Heart left ventricle (tissue), 16 donors: Measurements from ENCODE around the gene JAKMIP3. TPM values are rescaled to one million over a fixed set of nuclear protein-coding genes. Genes with fewer than 3 reads are reported as not detected.

Experiments
- ATAC-seq, 4 donors: fragments of 200-7000 bp; cut with Tn5 transposase; one replicate each; pipeline ENCODE4 v1.9.1; 2020 to 2022; ENCODE audit warnings: moderate library complexity in 4 of 4, mild to moderate bottlenecking in 3 of 4, moderate number of reproducible peaks in 1 of 4
- DNase-seq, 5 donors: peaks; one replicate each; pipeline ENCODE4 v3.0.0-alpha.2; 2020
- H3K27ac ChIP-seq, 12 donors: fragments of 200-600 bp; sonication (generic) in 4 of 12; one replicate each; pipeline versions ENCODE4 v1.5.0 to v1.8.0; 2016 to 2022; ENCODE audit warnings: mild to moderate bottlenecking in 2 of 12
- H3K27me3 ChIP-seq, 9 donors: fragments of 200-600 bp; sonication (generic) in 2 of 9; one replicate each; pipeline versions ENCODE4 v1.5.1 to v1.8.0; 2016 to 2022; ENCODE audit warnings: mild to moderate bottlenecking in 3 of 9
- H3K36me3 ChIP-seq, 9 donors: fragments of 200-600 bp; sonication (generic) in 2 of 9; one replicate each; pipeline versions ENCODE4 v1.5.0 to v1.8.0; 2018 to 2022; ENCODE audit warnings: mild to moderate bottlenecking in 2 of 9
- H3K4me1 ChIP-seq, 12 donors: fragments of 200-600 bp; sonication (generic) in 4 of 12; one replicate each; pipeline versions ENCODE4 v1.5.0 to v1.8.0; 2016 to 2022; ENCODE audit warnings: mild to moderate bottlenecking in 3 of 12
- H3K4me3 ChIP-seq, 12 donors: fragments of 200-600 bp; sonication (generic) in 4 of 12; one replicate each; pipeline versions ENCODE4 v1.5.0 to v1.8.0; 2017 to 2022; ENCODE audit warnings: mild to moderate bottlenecking in 9 of 12, moderate library complexity in 4 of 12
- H3K9me3 ChIP-seq, 12 donors: fragments of 200-600 bp; sonication (generic) in 4 of 12; one replicate each; pipeline versions ENCODE4 v1.5.0 to v1.8.0; 2016 to 2022; ENCODE audit warnings: mild to moderate bottlenecking in 1 of 12
- CTCF ChIP-seq, 12 donors: fragments of 200-600 bp; sonication (generic) in 4 of 12; IDR thresholded peaks; one replicate each; pipeline versions ENCODE4 v1.5.0 to v1.8.0; 2018 to 2022; ENCODE audit warnings: antibody characterized with exemption in 12 of 12, mild to moderate bottlenecking in 5 of 12
- POLR2A ChIP-seq, 2 donors: fragments of 450-650 bp; IDR thresholded peaks; one replicate each; pipeline ENCODE4 v1.6.1; 2017; ENCODE audit warnings: antibody characterized with exemption in 2 of 2, mild to moderate bottlenecking in 2 of 2, moderate library complexity in 2 of 2
- WGBS, 4 donors: extraction: QIAGEN DNeasy Blood & Tissue Kit in 2 of 4; methylation state at CpG; one replicate each; pipeline versions ENCODE4 v1.1.5 to v1.1.7; 2013 to 2018; 5-methylcytosine and 5-hydroxymethylcytosine counted together
- intact Hi-C, 10 donors: fragments of 100-400 bp; cut with DNase I; formaldehyde crosslinking; loops; one replicate each; pipeline versions ENCODE4 v1.11.1 to v1.14.2; 2022
- polyA plus RNA-seq, 2 donors: library from polyadenylated mRNA; stranded (reverse); fragments of 200-250 nt; gene quantifications; one replicate each; pipeline ENCODE4 v1.2.3, GENCODE V29; 2013
- total RNA-seq, 9 donors: library from RNA; depleted of rRNA in 2 of 9; stranded (reverse); fragments of >200 nt in 2 of 9; fragmentation: NEBNext Ultra II Directional in 3 of 9; extraction: Animal tissue kit (Norgen Biotek cat#: 25700) in 3 of 9; gene quantifications; one replicate each; pipeline versions ENCODE4 v1.1.0 to v1.2.4, GENCODE V29; 2016 to 2023
- donor health status: ischemic (EF 13 %, LVEDD 7.1; RV severe dilation, severe dysfunction).
- donor health status: healthy with polysubstance abuse.
- donor health status: DM: no; HTN: yes; CAD: no.
- donor health status: DM: no; HTN: no; CAD: no.
- donor health status: ischemic (EF 25% LVEDD 6.9; RV normal size, moderate dysfunction).
- donor health status: ischemic (EF 25% LVEDD 5.7; RV mildly dilated, moderate dysfunction).
- donor health status: healthy.
- donor health status: DM: yes; HTN: yes; CAD: no.
- donor health status: ischemic (EF 35%, LVEDD 5.7; RV mildly dilated, moderate dysfunction).
- donor health status: nonischemic (EF 11% LVEDD 7.7; RV severe dilation, severe dysfunction).
- donor health status: DM: yes; HTN: yes; CAD: no.
- donor health status: PGD.
- donor health status: ischemic (EF 29% LVEDD 5.4; RV normal size, mild dysfunction).
- donor health status: nonischemic (EF 23%, LVEDD 6.1; RV moderate dilation, normal function).

Gene JAKMIP3
- total and polyA plus RNA-seq, 11 donors = 0.06 to 3.1 (median 1.3) TPM

GRCh38 chr10:132058111-132058745 is 7.5 kb upstream of the JAKMIP3 start:
- H3K27ac ChIP-seq = no peak overlapping the region
- WGBS, 4 donors = 77 to 86% (median 85%) methylated on average over 10 to 16 of the region's 16 CpGs
- no peak overlapping the region for H3K4me3 ChIP-seq
- no peaks in the 10 kb centered on the region for H3K36me3 ChIP-seq
- intact Hi-C loops = no loop called here
- peaks cover 0 to 3% (median 0%) of the 10 kb centered on the region in 12 donors for H3K9me3 ChIP-seq
- DNase-seq (peak in 1 of 5 donors; percentile 25), ATAC-seq (no peak)
- TF ChIP-seq POLR2A (IDR thresholded peaks at IDR 0.05) = no peak
- TF ChIP-seq CTCF (IDR thresholded peaks at IDR 0.05) = no peak
- peaks cover 0 to 3% (median 0%) of the 10 kb centered on the region in 9 donors for H3K27me3 ChIP-seq
- peaks cover 0 to 3% (median 0%) of the 10 kb centered on the region in 12 donors for H3K4me1 ChIP-seq

GRCh38 chr10:132058793-132059759 is 6.7 kb upstream of the JAKMIP3 start:
- H3K27ac ChIP-seq = no peak overlapping the region
- H3K27me3 ChIP-seq = peaks cover 0 to 3% (median 0%) of the 10 kb centered on the region in 9 donors
- H3K9me3 ChIP-seq = no peaks in the 10 kb centered on the region
- H3K4me3 ChIP-seq = no peak overlapping the region
- H3K4me1 ChIP-seq = peaks cover 0 to 9% (median 0%) of the 10 kb centered on the region in 12 donors
- intact Hi-C loops = no loop called here
- no peaks in the 10 kb centered on the region for H3K36me3 ChIP-seq
- TF ChIP-seq POLR2A (IDR thresholded peaks at IDR 0.05) (no peak), CTCF (IDR thresholded peaks at IDR 0.05) (no peak)
- peak in 1 of 5 donors; percentile 38 for DNase-seq
- no peak for ATAC-seq
- 85 to 90% (median 86%) methylated on average over 33 to 42 of the region's 42 CpGs for WGBS, 4 donors

DNA sequence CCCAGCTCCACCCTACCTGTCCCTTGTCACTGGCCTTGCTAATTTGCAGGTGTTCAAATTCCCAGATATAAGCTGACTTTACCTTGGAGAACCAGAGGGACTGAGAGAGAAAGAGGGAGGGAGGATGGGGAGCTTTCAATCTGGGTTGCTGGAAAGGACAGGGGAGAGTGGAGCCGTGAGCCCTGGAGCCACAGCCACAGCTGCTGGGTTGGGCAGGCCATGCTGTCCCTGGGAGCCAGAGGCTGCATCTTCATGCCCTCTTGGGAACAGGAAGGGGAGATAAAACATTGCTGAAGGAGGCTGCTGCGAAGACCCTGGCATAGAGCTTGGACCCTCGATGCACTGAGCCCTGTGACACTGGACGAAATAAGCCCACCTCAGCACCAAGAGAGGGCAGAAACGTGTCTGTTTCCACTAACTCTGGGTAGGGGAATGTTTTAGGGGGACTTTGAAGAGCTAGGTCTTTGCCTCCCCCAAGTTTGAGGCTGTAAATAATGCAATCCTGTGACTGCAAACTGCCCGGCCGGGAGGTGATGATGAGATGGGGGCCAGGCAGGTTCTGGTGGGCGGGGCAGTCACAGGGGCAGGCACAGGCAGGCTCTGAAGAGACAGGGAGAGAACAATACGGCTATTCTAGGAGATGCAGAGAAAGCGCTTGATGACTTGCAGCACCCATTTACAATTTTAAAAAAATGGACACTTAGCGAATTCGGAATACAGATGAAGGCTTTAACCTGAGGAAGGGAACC is 5.8 kb upstream of the JAKMIP3 start:
- Histone ChIP-seq H3K4me3 (no peak overlapping the region), H3K27ac (no peak overlapping the region), H3K27me3 (peaks cover 0 to 3% (median 0%) of the 10 kb centered on the region in 9 donors), H3K36me3 (no peaks in the 10 kb centered on the region), H3K9me3 (no peaks in the 10 kb centered on the region), H3K4me1 (peaks cover 0 to 12% (median 0%) of the 10 kb centered on the region in 12 donors)
- intact Hi-C loops = no loop called here
- ATAC-seq (no peak), DNase-seq (peak in 1 of 5 donors; percentile 16)
- 56 to 60% (median 58%) methylated on average over 12 of the region's 12 CpGs for WGBS, 4 donors
- TF ChIP-seq POLR2A (IDR thresholded peaks at IDR 0.05) = no peak
- TF ChIP-seq CTCF (IDR thresholded peaks at IDR 0.05) = no peak
